H1 (cell line): ENCODE results near the gene UGT1A6.

Experiments used
- BRCA1 ChIP-seq: IDR thresholded peaks from 2 replicates; pipeline ENCODE4 v1.6.1; 2012; ENCODE audit warnings: low read depth, low read length, improper control_type of control experiment
- JUND ChIP-seq: IDR thresholded peaks from 2 replicates; pipeline ENCODE4 v1.6.1; 2011; ENCODE audit warnings: mild to moderate bottlenecking, improper control_type of control experiment, low read length
- NRF1 ChIP-seq: IDR thresholded peaks from 2 replicates; pipeline ENCODE4 v1.6.1; 2011; ENCODE audit warnings: mild to moderate bottlenecking, low read depth, low read length, improper control_type of control experiment

GRCh38 chr2:233773854-233774253, 81.2 kb downstream of the UGT1A6 start:
- TF ChIP-seq NRF1 (no peak), BRCA1 (no peak), JUND (no peak)
